Muscle layer of duodenum (tissue), 2 donors: ENCODE measurements around the gene QSOX2.

ENCODE experiments used
- H3K27ac ChIP-seq: one replicate; pipeline ENCODE4 v1.7.0; 2013; ENCODE audit warnings: mild to moderate bottlenecking, low read length
- H3K27me3 ChIP-seq: one replicate; pipeline ENCODE4 v1.7.0; 2013; ENCODE audit warnings: low read depth, mild to moderate bottlenecking, control low read depth, low read length
- H3K36me3 ChIP-seq, 2 donors: one replicate each; pipeline ENCODE4 v1.7.0; 2013; ENCODE audit warnings: low read length in 2 of 2, control low read depth in 1 of 2, mild to moderate bottlenecking in 1 of 2; ENCODE audit not compliant: insufficient read depth in 2 of 2, control insufficient read depth in 1 of 2
- H3K4me1 ChIP-seq, 2 donors: one replicate each; pipeline ENCODE4 v1.7.0; 2013; ENCODE audit warnings: low read length in 2 of 2, mild to moderate bottlenecking in 2 of 2, control low read depth in 1 of 2, moderate library complexity in 1 of 2; ENCODE audit not compliant: insufficient read depth in 2 of 2, control insufficient read depth in 1 of 2
- H3K4me3 ChIP-seq, 2 donors: one replicate each; pipeline ENCODE4 v1.7.0; 2013; ENCODE audit warnings: low read length in 2 of 2, low read depth in 1 of 2, mild to moderate bottlenecking in 1 of 2
- H3K9me3 ChIP-seq, 2 donors: one replicate each; pipeline ENCODE4 v1.7.0; 2013; ENCODE audit warnings: low read length in 2 of 2, control low read depth in 1 of 2, mild to moderate bottlenecking in 1 of 2; ENCODE audit not compliant: control insufficient read depth in 1 of 2
- donor health status: healthy.

Gene QSOX2

DNA sequence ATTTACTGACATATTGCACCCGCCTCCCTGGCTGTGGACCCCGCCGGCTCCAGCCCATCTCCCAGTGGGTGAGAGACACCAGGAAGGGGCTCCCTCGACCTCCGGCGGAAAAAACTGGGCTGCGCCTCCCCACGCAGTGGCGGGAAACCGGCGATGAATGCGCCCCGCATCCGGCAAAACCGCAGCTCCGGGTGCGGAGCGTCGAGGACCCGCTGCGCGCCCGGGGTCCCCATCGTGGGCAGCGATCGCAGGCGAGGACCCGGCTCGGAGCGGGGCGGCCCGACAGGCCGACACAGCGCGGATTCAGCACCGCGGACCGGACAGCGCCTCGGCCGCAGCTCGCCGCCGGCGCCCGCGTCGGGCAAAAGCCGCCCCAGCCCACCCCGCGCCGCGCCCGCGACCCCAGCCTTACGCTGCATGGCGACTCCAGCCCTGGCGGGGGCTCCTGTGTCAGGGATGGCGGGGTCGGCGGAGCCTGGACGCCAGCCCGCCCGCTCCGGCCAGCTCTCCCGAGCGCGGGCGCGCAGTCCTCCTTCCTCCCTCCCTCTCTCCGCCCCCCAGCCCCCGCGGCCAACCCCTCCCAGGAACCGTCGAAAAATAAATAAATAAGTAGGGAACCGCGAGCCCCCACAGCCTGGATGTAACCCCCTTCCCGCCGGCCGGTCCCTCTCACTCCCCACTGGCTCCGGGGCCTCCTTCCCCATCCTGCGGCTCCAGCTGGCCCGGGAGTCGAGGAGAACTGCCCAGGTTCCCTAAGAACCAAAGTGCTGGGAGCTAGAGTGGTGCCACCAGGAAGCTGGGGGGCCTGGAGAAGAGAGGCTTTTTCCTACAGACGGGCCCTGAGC, 43.8 kb downstream of the QSOX2 start:
- Histone ChIP-seq H3K9me3 (no peaks in the 10 kb centered on the region), H3K4me1 (peaks cover 0 to 17% of the 10 kb centered on the region in 2 donors), H3K27ac (no peak overlapping the region), H3K27me3 (peaks cover 56% of the 10 kb centered on the region), H3K4me3 (no peak overlapping the region), H3K36me3 (peaks cover 4% of the 10 kb centered on the region in 2 donors)

- Histone ChIP-seq H3K9me3 (no peaks in the 10 kb centered on the region), H3K27ac (no peak overlapping the region), H3K4me1 (peaks cover 0 to 17% of the 10 kb centered on the region in 2 donors), H3K4me3 (no peak overlapping the region), H3K36me3 (peaks cover 4% of the 10 kb centered on the region in 2 donors), H3K27me3 (peaks cover 63% of the 10 kb centered on the region)
These were observed 44.4 kb downstream of the QSOX2 start for GRCh38 chr9:136201174-136201573.

DNA sequence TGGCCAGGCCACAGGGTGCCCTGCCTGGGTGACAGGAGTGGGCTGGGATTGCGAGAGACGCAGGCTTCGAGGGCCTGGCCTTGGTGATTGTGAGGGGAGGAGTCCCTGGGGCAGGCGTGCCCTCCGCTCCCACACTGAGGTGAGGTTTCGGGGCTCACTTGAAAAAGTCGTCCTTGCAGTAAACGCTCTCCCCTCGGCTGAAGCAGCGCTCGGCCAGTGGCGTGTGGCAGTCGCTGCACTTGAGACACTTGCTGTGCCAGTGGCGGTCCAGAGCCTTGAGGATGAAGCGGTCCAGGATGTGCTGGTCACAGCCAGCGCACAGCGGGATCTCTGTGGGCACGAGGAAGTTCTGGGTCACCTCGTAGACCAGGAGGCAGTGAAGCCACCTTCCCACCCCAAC, 45.2 kb downstream of the QSOX2 start:
- Histone ChIP-seq H3K4me3 (no peak overlapping the region), H3K4me1 (peaks cover 0 to 17% of the 10 kb centered on the region in 2 donors), H3K27ac (no peak overlapping the region), H3K36me3 (no peaks in the 10 kb centered on the region), H3K27me3 (peaks cover 66% of the 10 kb centered on the region), H3K9me3 (no peaks in the 10 kb centered on the region)

GRCh38 chr9:136199391-136200288, 46.0 kb downstream of the QSOX2 start:
- Histone ChIP-seq H3K4me1 (peaks cover 0 to 17% of the 10 kb centered on the region in 2 donors), H3K4me3 (no peak overlapping the region), H3K27me3 (peaks cover 64% of the 10 kb centered on the region), H3K27ac (no peak overlapping the region), H3K36me3 (no peaks in the 10 kb centered on the region), H3K9me3 (no peaks in the 10 kb centered on the region)

DNA sequence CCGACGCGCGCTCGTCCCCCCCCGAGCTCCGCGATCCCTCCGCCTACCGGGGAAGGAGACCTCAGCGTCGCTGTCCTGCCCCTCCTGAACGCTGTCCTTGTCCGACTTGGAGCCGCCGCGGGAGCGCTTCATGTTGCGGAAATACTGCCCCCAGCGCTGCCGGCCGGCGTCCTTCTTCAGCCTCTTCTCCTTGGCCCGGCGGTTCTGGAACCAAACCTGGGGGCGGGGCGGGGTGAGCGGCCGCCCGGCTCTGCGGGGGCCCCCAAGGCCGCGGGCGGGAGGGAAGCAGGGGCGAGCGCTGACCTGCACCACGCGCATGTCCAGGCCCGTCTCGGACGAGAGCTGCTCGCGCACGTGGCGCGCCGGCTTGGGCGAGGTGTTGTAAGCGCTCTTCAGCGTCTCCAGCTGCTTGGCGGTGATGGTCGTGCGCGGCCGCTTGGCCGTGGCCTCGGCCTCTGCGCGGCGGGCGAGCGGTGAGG, 47.0 kb downstream of the QSOX2 start:
- H3K27ac ChIP-seq = no peak overlapping the region
- H3K9me3 ChIP-seq = no peaks in the 10 kb centered on the region
- H3K27me3 ChIP-seq = peaks cover 58% of the 10 kb centered on the region
- peaks cover 0 to 17% of the 10 kb centered on the region in 2 donors for H3K4me1 ChIP-seq
- no peak overlapping the region for H3K4me3 ChIP-seq
- no peaks in the 10 kb centered on the region for H3K36me3 ChIP-seq

- H3K27ac ChIP-seq = no peak overlapping the region
- H3K4me3 ChIP-seq = no peak overlapping the region
- H3K36me3 ChIP-seq = no peaks in the 10 kb centered on the region
- H3K27me3 ChIP-seq = peaks cover 54% of the 10 kb centered on the region
- peaks cover 0 to 18% of the 10 kb centered on the region in 2 donors for H3K4me1 ChIP-seq
- H3K9me3 ChIP-seq = no peaks in the 10 kb centered on the region
These were observed 47.5 kb downstream of the QSOX2 start for GRCh38 chr9:136197930-136198604.

DNA sequence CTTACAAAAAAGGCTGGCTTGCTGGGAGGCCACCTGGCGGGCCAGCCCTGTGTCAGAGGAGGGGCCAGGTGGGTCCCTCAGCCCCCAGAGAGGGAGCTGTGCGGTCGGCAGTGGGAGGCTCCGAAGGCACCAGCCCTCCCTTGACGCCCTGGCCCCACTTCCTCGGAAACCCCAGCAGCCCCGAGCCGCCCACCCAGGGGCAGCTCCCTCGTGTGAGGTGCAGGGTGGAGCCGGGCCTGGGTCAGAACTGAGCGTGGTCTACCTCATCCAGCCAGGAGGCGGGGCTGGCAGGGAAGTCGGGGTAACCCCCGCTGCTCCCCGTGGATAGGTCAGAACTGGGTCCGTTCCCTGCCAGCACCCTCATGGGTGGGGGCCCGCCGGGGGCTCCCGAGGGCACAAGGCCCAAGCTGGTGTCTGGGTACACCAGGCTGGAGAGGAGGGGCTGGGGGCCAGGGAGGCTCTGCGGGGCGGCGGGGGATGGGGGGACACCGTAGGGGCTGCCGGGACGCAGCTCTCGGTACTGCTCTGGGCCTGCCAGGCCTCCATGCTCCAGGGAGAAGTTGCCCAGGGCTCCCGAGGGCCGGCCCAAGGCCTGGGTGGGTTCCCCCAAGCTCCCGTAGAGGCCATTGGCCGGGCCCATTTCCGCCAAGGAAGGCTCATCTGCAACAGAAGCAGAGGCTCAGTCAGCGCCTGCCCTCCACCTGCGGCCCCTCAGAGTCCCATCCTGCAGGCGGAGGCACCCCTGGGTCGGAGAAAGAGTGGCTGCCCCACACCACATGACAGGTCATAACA, 48.3 kb downstream of the QSOX2 start:
- H3K27ac ChIP-seq = no peak overlapping the region
- no peak overlapping the region for H3K4me3 ChIP-seq
- H3K27me3 ChIP-seq = peaks cover 50% of the 10 kb centered on the region
- H3K4me1 ChIP-seq = peaks cover 0 to 22% of the 10 kb centered on the region in 2 donors
- no peaks in the 10 kb centered on the region for H3K9me3 ChIP-seq
- H3K36me3 ChIP-seq = no peaks in the 10 kb centered on the region

DNA sequence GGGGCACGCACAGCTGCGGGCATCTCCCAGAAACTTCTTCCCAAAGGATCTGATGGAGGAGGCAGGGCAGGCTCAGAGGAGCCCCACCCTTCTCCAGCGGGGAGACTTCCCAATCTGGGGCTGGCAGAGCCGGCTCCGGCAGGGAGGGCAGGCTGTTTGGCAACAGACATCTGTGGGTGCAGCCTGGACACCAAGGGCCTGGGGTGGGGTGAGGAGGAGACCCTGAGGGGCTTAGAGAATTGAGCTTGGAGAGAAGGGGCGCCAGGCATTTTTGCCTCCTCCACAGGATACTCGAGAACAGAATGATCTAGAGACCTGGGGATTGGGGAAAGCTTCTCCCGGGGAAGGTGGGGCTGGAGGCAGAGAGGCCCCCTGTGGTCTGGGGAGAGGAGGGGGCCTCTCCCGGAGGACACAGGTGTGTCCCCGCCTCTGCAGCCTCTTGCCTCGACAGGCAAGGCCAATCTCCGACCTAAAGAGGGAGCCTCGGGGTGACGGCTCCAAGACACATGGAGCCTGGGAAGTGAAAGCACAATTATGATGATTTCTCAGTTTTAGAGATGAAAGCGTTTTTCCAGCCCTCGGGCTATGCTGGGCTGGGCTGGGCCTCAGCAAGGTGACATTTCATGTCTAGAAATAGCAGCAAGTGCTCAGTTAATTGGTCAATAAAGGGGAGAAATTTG, 49.1 kb downstream of the QSOX2 start:
- H3K27ac ChIP-seq = no peak overlapping the region
- H3K4me1 ChIP-seq = peaks cover 0 to 19% of the 10 kb centered on the region in 2 donors
- peaks cover 49% of the 10 kb centered on the region for H3K27me3 ChIP-seq
- no peaks in the 10 kb centered on the region for H3K9me3 ChIP-seq
- no peak overlapping the region for H3K4me3 ChIP-seq
- H3K36me3 ChIP-seq = no peaks in the 10 kb centered on the region

DNA sequence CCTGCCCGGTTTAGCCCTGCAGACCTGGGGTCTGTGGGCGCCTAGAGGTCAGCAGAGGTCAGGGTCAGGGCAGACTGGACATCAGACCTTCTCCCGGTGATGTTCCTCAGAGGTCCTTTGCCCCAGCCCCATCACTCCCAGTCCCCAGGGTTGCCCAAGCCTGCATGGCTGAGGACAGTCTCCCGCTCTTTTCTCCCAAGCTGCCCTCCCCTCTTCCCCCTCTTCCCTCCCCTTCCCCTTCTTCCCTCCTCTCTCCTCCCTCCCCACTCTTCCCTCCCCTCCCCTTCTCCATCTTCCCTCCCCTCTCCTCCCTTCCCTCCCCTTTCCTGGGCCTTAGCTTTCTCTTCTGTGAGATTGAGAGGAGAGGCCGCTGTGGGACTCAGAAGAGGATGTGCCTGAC, 51.1 kb downstream of the QSOX2 start:
- H3K36me3 ChIP-seq = no peaks in the 10 kb centered on the region
- H3K27me3 ChIP-seq = peaks cover 34% of the 10 kb centered on the region
- H3K4me3 ChIP-seq = no peak overlapping the region
- H3K9me3 ChIP-seq = no peaks in the 10 kb centered on the region
- H3K4me1 ChIP-seq = peaks cover 0 to 19% of the 10 kb centered on the region in 2 donors
- H3K27ac ChIP-seq = no peak overlapping the region

GRCh38 chr9:136193891-136194279, 51.7 kb downstream of the QSOX2 start:
- peaks cover 0 to 19% of the 10 kb centered on the region in 2 donors for H3K4me1 ChIP-seq
- peaks cover 31% of the 10 kb centered on the region for H3K27me3 ChIP-seq
- H3K27ac ChIP-seq = no peak overlapping the region
- no peaks in the 10 kb centered on the region for H3K9me3 ChIP-seq
- H3K4me3 ChIP-seq = no peak overlapping the region
- no peaks in the 10 kb centered on the region for H3K36me3 ChIP-seq
